ENCODE data around the gene SLC17A7.

SLC17A7 gene

DNA sequence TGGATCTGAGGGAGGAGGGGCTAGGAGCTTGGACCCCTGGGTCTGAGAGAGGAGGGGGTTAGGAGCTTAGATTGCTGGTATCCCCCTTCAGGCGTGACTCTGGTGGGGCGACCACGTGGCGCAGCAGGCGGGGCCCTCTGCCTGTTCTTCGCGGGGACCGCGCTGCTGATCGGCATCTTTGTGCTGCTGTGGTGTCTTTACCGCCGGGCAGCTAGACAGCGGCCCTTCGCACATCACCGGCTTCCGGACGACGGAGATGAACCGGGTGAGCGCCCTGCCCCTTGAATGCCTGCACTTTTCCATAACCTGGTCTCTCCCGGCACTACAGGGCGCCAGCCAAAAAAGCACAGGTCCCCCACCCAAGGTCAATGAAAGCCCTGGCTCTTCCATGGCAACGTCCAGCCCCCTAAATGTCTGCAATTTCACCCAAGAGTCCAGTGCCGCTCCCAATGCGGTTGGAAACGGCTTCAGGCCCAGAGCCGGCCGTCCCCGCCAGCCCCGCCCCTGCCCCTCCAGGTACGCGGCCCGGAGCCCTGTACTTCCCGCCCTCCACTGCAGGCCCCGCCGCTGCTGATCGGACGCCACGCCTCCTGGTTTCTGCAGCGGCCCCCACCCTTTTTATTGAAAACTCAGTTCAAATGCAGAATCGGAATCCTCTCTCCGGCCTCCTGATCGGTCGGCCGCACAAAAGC, 13.3 kb downstream of the SLC17A7 start:
- DNase-seq (ENCODE audit: low spot score) = peak; percentile 35

DNA sequence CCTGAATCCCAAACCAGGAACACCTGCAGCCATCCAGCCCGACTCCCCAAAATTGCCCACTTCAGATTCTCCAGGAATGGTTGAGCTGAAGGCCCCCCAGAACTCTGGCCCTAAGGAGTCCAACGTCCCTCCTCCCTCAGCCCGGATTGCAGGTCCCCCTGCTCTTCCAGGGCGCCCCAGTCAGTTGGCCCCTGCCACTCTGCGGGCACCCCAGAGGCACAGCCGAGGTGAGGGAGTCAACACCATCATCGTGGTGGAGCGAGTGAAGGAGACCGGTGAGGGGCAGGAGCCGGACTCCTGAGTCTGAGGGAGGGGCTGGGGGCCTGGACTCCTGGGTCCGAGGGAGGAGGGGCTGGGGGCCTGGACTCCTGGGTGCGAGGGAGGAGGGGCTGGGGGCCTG, 14.0 kb downstream of the SLC17A7 start:
- no peak for DNase-seq (ENCODE audit: low spot score)

DNA sequence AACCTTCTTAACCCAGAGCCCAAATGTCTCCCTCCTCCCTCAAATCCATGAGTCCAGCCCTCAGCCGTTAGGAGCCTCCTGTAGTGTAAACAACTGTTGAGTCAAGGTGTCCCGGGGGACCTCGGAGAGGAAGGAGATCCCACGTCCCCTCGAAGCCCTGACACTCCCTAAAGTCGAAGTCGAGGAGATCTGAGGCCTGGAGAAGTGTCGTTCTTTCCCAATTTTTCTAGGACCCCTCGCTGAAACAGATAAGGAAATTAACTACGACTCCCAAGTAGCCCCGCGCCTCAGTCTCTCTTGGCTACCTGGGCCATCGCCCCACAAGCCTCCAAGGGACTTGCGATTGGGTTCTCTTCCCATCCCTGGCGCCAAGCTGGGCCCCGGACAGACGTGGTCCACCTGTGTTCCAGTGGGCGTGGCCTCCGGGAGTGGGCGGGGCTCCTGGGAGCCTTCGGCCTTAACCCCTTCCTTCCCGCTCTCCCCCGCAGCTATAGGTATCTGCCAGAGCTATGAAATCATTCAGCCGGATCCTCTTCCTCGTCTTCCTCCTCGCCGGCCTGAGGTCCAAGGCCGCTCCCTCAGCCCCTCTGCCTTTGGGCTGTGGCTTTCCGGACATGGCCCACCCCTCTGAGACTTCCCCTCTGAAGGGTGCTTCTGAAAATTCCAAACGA, 15.3 kb downstream of the SLC17A7 start:
- DNase-seq (ENCODE audit: low spot score) = no peak

DNA sequence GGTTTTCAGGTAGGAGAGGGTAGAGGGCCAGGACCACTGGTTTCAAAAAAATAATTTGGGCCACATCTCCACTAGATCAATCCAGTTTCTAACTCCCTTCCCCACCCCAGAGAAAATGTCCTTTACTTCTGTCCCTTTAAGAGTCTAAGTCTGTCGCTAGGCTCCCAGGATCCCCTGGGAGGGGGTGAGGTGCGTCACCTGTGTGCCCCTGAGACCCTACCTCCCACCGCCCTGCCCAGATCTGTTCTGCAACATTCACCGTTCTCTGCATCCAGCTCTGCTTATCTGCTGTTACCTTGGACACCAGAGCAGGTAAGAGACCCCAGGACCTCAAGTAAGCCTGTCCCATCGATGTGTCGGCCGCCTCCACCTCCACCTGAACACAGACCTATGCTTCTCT, 16.1 kb downstream of the SLC17A7 start, which contains the start of gene GFY:
GFY (plus strand) TSS at position 211 of the 400 bp plus-strand sequence. CDS start 1,043 bp downstream, outside the sequence.
- DNase-seq (ENCODE audit: low spot score) = no peak

DNA sequence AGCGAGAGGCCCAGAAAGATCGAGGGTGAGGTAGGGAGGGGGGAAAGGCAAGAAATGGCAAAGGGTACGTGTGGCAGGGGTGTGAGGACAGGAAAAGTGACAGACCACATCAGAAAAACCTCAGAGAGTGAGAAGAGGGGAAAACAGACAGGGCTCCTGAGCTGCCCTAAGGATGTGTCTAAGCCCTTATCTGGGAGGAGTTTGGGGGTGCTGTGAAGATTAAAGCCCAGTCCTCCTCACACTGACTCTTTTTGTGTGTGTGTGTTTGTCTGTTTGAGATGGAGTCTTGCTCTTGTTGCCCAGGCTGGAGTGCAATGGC, 17.4 kb downstream of the SLC17A7 start:
- no peak for DNase-seq (ENCODE audit: low spot score)

DNA sequence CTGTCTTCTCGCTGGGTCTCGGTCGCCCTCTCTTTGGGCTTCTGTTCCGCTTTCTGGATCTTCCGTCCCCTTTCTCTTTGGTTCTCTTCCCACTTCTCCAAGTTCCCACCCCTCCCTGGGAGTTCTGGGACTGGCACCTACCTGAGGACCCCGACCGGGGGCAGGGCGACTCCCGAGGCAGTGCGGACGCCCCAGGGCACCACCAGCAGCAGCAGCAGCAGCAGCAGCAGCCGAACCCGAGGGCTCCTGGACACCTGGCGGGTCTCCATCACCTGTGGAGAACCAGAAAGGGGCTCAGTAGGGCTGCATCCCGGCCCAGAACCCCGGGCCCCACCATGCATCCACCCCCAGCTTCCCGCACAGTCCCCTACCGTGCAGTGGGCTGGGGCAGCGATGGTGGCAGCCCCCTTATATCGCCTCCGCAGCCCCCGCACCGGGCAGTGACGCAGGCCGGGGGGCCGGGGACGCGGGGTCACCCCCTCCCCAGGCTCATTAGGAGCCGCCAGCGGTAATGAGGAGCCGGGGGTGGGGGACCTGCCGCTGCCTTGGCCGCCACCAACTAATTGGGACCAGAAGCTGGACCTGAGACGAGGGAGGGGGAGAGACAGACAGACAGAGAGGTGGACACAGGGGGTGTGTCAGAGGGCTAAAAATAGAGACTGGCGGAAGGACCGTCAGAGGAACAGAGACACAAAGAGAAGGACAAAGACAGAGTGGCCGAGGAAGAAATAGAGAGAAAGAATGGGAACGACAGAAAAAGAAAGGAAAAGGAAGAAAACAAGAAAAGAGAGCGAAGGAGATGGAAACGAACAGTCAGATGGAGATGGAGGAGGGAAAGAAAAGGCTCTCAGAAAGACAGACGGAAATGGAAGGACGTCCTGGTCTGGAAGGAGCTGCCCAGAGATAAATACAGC, 18.0 kb downstream of the SLC17A7 start, which contains the start of gene PTH2:
PTH2 (minus strand) TSS at position 371 of the 914 bp plus-strand sequence; CDS start at position 269, 102 bp downstream.
- no peak for DNase-seq (ENCODE audit: low spot score)

DNA sequence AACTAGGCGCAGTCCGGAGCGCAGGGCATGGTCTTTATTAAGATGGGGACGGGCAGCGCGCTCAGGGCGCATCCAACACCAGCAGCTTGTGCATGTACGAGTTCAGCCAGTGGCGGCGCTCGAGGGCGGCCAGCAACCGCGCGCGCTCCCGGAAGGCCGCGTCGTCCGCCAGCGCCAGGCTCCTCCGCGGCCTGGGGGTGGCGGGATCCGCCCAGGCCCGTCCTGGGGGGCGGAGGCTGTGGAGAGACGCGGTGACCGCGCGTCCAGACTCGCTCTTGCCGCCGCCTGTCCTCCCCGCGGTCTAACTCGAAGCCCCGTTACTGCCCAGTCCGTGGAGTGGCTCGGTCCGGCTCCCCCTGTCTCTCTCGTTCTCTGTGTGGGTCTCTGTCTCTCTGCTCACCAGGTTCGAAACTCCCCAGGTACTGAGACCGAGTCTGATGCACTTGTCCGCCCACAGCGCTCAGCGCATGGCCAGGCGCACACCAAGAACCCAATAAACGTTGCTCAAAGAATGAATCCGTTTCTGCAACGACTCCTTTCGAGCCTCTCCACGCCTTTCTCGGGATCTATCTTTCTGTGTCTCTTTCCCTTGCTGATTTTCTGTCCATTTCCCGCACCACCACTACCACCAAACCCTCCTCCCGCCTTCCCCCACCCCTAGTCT, 18.8 kb downstream of the SLC17A7 start:
- DNase-seq (ENCODE audit: low spot score) = no peak

DNA sequence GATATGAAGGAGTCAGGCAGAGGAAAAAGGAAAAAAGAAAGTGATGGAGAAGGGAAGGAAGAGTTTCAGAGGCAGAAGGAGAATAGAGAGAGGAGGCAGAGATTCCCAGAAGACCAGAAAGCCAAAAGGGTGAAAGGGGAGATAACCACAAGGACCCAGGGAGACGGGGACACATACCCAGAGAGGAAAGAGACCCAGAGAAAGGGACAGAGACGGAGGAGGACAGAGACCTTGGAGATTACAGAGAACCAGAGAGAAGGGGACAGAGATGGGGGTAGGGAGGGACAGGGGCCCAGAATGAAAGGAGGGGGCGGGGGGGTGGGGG, 19.5 kb downstream of the SLC17A7 start:
- DNase-seq (ENCODE audit: low spot score) = no peak

DNA sequence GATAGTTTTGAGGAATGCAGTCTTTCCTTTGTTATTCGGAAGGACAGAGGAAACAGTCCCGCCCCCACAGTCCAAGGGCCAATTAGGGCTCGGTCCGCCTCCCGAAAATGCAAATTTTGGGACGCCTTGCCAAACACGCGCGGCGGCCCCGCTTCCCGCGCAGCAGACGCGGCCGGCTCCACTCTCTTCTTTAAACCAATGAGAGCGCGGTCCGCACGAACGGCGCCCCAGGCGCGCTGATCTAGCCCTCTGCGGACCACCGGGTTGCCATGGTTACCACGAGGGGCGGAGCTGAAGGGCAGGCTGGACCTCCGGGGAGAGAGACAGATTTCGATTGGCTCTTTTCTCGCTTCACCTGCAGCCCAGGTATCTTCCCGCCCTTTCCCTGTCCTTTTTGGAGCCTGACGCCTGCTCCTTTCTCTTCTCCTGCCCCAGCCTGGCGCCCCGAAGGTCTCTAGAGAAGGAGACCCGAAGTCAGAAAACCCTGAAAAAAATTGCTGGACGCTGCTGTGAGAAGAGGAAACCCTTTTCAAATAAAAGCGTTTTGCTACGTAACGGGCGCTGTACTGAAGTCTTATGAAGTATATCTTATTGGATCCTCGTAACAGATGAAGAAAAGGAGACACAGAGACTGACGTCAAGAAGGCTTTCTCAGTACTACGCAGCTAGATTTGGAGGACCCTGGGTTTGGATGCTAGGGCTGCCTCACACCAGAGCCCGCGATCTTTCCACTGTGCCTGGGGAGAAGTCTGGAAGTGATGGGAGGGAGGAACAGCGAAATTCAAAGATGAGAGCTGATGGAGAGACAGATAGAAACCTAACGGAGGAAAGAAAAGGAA, 20.1 kb downstream of the SLC17A7 start:
- DNase-seq (ENCODE audit: low spot score) = peak; percentile 88

DNA sequence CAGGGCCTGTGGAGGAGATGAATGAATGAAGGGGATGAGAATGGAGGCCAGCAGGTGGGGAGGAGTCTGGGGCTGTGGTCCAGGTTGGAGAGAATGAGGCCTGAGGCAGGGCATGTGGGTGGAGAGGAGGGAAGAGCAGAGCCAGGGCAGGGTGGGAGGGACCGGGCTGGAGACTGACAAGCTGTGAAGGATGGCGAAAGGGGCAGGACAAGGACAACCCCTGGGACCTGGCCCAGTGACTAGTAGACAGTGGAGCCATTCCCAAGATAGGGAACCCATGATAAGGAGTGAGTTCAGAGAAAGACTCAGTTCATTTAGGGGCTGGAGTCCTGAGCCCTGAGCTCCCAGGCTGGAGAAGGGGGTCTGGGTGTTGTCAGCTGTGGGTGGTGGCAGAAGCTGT, 21.1 kb downstream of the SLC17A7 start:
- no peak for DNase-seq (ENCODE audit: low spot score)

DNA sequence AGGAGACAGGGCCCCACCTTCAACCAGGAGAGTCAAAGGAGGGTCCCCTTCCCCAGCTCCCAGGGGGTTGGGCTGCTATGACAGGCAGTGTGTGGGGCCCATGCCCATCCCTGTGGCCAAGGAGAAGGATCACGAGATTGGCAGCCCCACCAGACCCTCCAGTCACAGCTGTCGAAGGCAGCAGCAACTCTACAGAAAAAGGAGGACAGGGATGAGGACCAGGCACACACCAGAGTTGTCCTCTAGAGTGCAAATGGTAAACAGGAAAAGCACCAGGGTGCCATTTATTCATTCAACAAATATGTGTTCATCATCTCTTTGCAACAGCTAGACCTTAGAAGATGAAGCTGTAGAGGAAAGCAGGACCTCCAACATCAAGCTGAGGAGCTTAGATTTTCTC, 22.2 kb downstream of the SLC17A7 start:
- no peak for DNase-seq (ENCODE audit: low spot score)

DNA sequence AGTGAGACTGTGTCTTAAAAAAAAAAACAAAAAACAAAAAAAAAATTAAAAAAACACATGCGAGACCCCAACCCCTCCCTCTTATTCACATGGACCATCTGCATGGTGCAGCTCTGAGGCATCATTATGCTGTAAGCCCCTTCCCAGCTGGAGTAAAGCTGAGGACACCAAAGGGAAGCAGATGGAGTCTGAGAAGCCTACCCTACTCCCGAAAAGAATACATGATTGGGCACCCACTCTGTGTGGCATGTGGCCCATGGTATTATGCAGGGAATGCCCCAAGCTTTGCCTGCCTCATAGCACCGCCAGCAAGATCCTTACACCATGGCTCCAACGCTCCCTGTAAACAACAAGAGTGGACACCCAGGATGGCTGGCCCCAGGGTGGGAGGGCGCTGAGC, 22.8 kb downstream of the SLC17A7 start:
- no peak for DNase-seq (ENCODE audit: low spot score)

DNA sequence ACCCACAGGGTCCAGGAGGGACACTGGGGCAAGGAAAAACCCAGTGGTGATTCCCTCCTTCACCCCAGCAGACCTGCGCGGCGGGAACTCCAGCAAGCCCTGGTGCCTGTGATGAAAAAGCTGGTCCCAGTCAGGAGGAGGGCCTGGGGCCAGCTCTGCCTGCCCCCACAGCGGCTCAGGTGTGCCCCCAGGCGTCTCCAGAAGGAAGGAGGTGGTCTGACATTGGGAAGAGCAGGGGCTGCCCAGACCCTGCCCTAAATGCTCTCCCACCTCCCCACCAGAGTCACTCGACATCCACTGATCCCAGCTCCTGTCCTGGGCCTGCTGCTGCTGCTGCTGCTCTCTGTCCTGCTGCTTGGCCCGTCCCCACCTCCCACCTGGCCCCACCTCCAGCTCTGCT, 24.2 kb downstream of the SLC17A7 start:
- no peak for DNase-seq (ENCODE audit: low spot score)

DNA sequence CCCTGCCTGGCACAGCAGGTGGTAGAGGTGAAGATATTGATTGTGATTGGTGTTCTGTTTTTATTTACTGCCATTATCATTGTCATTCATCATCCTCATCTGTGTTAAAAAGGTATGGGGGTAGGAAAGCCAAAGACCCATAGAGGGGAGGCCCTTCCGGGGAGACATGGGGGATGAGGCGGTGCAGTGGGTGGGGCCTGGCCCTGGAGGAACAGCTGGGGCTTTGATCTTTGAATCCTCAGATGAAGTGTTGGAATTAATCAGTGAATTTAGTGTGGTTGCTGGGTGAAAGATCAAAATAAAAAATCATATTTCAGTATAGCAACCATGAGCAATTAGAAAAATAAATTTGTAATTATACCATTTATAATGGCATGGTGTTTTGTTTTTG, 25.5 kb downstream of the SLC17A7 start:
- DNase-seq (ENCODE audit: low spot score) = no peak

DNA sequence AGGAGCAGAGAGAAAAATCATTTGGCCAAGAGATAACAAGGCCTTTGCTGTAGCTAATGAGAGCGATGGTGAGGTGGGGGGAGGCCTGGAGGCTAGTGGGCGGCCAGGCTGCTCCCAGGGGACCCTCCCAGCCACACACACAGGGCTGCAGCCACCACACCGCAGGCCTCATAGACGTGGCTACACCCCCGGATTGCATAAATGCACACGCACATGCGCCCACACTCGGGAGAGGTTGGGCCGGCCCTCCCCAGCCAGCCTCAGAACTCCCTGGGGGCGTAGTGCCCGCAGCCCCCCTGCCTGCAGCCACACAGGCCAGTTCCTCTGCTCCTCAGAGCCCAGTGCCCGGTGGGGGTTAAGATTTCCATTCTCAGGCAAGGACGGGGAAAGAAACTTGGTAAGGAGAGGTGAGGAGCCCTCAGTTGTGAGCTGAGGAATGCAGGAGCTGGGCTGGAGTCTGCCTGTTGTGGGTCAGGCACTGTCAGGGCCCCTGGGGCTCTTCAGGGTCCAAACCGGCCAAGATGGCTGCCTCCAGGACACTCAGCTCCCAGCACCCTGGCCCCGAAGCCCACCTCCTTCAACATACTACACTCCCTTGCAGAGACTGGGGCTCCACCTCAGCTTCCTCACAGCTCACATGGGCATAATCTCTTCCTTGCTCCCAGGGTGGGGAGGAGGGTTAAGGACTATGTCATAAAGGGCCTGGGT, 26.1 kb downstream of the SLC17A7 start:
- DNase-seq (ENCODE audit: low spot score) = no peak

DNA sequence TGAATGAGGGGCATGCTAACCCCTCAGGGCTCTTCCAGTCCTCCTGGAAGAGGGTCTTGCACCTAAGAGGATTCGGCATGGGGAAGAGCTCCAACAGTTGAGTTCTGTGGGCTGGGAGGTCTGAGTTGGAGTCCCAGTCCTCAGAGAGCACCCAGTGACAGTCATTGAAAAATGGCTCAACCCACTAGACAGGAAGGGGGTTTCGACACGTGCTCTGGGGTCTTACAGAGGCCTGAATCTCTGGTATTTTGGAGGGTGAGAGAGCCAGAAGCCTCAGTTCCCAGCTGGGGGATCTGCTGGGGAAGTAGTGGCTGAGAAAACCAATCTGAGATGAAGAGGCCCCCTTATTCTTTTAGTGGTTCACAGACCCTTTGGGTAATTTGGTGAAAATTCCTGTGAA, 27.1 kb downstream of the SLC17A7 start:
- DNase-seq (ENCODE audit: low spot score) = no peak

DNA sequence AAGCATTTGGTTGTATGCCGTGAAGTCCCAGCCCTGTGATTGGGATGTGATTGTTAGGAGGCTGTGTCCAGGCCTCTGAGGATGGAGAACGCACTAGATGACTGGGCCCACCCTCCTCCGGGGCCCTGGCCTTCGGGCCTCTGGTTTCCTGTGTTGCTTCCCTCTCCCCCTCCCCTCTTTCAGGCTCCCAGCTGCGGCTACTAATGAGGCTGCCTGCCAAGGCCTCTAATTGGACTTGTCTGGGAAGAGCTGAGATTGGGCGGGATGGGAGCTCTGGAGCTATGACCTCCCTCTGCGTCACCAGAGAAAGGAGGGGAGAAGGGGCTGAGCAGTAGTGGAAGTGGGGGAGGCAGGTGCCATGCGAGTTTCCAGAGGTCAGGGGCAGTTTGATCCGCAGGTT, 28.0 kb downstream of the SLC17A7 start:
- no peak for DNase-seq (ENCODE audit: low spot score)

DNA sequence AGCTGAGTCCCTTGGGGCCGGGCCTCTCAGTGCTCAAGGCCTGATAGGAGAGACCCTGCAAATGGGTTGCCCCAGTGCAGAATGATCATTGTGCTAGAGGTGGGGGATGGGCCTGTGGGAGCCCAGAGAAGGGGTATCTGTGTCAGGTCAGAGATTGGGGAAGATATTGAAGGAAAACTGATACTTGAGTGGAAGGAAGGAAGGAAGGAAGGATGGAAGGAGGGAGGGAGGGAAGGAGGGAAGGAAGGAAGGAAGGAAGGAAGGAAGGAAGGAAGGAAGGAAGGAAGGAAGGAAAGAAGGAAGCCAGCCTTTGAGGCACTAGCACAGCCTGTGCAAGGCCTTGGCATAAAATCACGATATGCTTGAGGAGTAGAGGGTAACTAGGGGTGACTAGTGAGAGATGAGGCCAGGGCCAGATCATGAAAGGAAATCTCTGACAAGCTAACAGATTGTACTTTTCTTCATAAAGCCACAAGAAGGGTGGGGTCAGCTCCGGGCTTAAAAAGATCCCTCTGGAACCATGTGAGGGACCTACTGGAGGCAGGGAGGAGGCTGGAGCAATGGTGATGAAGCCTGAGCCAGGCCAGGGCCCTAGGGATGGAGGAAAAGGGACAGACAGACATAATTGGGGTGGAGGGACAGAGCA, 29.5 kb downstream of the SLC17A7 start:
- DNase-seq (ENCODE audit: low spot score) = no peak

DNA sequence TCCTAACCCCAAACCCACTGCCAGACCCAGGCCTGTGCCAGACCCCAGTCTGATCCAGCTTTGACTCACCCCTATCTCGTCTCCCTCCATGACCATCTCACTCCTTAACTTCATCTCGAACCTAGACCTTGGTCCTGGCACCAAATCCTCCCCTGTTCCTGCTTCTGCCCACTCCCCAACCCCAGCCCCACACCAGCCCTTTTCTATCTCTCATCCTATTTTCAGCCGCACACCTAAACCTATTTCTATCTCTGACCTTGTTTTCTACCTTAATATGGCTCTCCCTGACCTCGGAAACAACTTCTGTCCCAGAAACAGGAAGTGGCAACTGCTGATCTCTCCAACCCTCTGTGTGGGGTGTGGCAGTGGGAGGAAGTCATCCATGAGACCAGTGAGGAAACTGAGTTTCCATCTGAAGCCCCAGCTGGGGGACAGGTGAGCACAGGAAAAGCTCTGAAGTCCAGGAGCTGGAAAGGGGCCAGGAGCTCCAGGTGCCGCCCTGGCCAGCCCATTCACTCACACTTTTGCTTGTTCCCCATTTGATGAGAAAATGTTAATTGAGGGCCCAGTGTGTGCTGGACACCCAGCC, 31.8 kb downstream of the SLC17A7 start:
- DNase-seq (ENCODE audit: low spot score) = no peak

All from AG08395 (cell line).